Testis (tissue), 2 donors: ENCODE measurements around the gene APRT.

Experiments used
- CTCF ChIP-seq, 3 experiments: fragments of 450-650 bp in 2 of 3; fragments of 200-600 bp in 1 of 3; sonication (generic) in 1 of 3; IDR thresholded peaks; one replicate each; pipeline ENCODE4 v1.5.1; 2016 to 2019; ENCODE audit warnings: antibody characterized with exemption in 3 of 3, mild to moderate bottlenecking in 2 of 3, moderate library complexity in 1 of 3
- POLR2A ChIP-seq: fragments of 450-650 bp; IDR thresholded peaks from one replicate; pipeline ENCODE4 v1.6.1; 2017; ENCODE audit warnings: antibody characterized with exemption, mild to moderate bottlenecking, moderate library complexity

DNA sequence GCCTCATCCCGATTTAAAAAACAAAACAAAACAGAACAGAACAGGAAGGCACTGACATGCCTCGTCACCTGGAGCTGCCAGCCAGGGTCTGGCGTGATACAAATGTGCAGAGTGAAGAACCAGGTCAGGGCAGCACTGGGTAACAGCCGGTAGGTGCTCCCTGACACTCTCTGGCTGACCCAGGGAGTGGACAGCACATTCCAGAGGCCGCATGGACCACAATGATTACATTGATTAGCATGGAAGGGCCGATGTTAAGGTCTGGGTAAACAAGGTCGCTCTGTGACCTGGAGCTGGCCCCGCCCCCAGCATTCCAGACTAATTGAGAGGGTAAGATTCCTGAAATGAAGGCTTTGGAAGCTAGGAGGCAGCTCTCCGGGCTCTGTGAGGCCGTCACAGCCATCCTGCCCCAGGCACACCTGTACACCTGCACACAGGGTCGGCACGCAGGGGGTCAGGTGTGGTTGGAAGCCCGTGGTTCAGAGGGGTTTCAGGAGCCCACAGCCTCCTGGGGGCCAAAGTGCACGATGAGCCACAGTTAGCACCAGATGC is 48.1 kb downstream of the APRT start:
- no peak for TF ChIP-seq CTCF (IDR thresholded peaks at IDR 0.05)
- no peak for TF ChIP-seq POLR2A
